NT2/D1 (cell line): ENCODE results near the gene NUP54.

Source experiments
- YY1 ChIP-seq: IDR thresholded peaks from 2 replicates; pipeline ENCODE4 v1.6.1; 2011; ENCODE audit not compliant: insufficient read length, insufficient read depth
- ZNF274 ChIP-seq: IDR thresholded peaks from 2 replicates; pipeline ENCODE4 v1.6.1; 2011; ENCODE audit warnings: mild to moderate bottlenecking, low read depth, low read length

DNA sequence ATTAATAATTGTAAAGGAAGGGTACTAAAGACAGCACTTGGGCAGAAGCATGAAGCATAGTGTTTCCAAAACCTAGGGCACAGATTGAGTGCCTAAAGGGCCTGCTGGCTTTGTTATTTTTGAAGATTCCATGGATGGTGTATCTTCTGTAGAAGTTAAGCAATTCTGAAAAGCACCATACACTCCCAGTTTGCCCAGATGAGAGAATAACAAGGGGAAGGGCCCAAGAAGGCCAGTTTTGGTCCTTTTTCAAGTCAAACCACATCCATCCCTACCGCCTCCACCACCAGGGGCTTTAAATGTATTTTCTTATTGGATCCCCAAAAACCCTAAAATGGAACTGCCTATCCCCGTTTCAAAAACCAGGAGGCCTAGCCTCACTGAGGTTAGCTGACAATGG lies 48.2 kb upstream of the NUP54 start:
- TF ChIP-seq ZNF274 = no peak
- no peak for TF ChIP-seq YY1
